GM18502 (cell line): ENCODE results near the gene SNRNP70.
"Not testable (repeated sequence)": the region's sequence is repeated elsewhere in the genome, so short reads cannot be mapped to it uniquely, and the experiment has no call there.

Experiments
- ATAC-seq: cut with Tn5 transposase; IDR thresholded peaks from one replicate; pipeline ENCODE4 v1.9.1; 2021; ENCODE audit warnings: mild to moderate bottlenecking; ENCODE audit not compliant: unreplicated experiment, poor library complexity

The SNRNP70 gene

GRCh38 chr19:49118565-49119410, 33.5 kb downstream of the SNRNP70 start, which contains the start of gene C19orf73:
Gene C19orf73, minus strand, starts transcription at chr19:49119143. Its CDS starts 121 bp downstream, at chr19:49119022.
- ATAC-seq = peak; percentile 76

- no peak for ATAC-seq
These were observed 34.4 kb downstream of the SNRNP70 start, which contains the start of gene PPFIA3 for GRCh38 chr19:49119411-49120324. Gene PPFIA3, plus strand, starts transcription at chr19:49119544. Its CDS starts 8,330 bp downstream, at chr19:49127874.

GRCh38 chr19:49120325-49120683, 35.1 kb downstream of the SNRNP70 start:
- ATAC-seq = no peak

GRCh38 chr19:49120868-49121267, 35.6 kb downstream of the SNRNP70 start:
- no peak for ATAC-seq

- ATAC-seq = not testable (repeated sequence)
These were observed 36.6 kb downstream of the SNRNP70 start for GRCh38 chr19:49121841-49122240.

GRCh38 chr19:49123285-49123684, 38.0 kb downstream of the SNRNP70 start:
- not testable (repeated sequence) for ATAC-seq

GRCh38 chr19:49125025-49125731, 39.9 kb downstream of the SNRNP70 start:
- ATAC-seq = no peak

GRCh38 chr19:49126575-49126974, 41.3 kb downstream of the SNRNP70 start:
- ATAC-seq = no peak

GRCh38 chr19:49127225-49127624, 42.0 kb downstream of the SNRNP70 start:
- not testable (repeated sequence) for ATAC-seq

- ATAC-seq = peak; percentile 84
These were observed 42.7 kb downstream of the SNRNP70 start for GRCh38 chr19:49127674-49128544.

GRCh38 chr19:49128545-49129237, 43.4 kb downstream of the SNRNP70 start:
- ATAC-seq = no peak

GRCh38 chr19:49129238-49129583, 44.0 kb downstream of the SNRNP70 start:
- no peak for ATAC-seq

GRCh38 chr19:49130325-49130724, 45.1 kb downstream of the SNRNP70 start:
- ATAC-seq = no peak

- no peak for ATAC-seq
These were observed 47.8 kb downstream of the SNRNP70 start for GRCh38 chr19:49132974-49133609.

- no peak for ATAC-seq
These were observed 48.6 kb downstream of the SNRNP70 start for GRCh38 chr19:49133621-49134454.

- ATAC-seq = no peak
These were observed 50.4 kb downstream of the SNRNP70 start for GRCh38 chr19:49135686-49136085.

- ATAC-seq = no peak
These were observed 51.5 kb downstream of the SNRNP70 start for GRCh38 chr19:49136771-49137171.

GRCh38 chr19:49140951-49141350, 55.7 kb downstream of the SNRNP70 start:
- no peak for ATAC-seq
